H1 (cell line): Measurements from ENCODE around the gene UTP14A. TPM values are rescaled to one million over a fixed set of nuclear protein-coding genes. Genes with fewer than 3 reads are reported as not detected.

ENCODE experiments used
- CTCF ChIA-PET: fragments of 300-600 bp; sonication (Branson Sonifier 250); formaldehyde crosslinking; loops from one replicate; lab custom pipeline; 2021; ENCODE audit not compliant: partially characterized antibody; lab: Charles Lee
- POLR2A ChIA-PET: fragments of 300-600 bp; sonication (Branson Sonifier 250); formaldehyde crosslinking; loops from one replicate; lab custom pipeline; 2021; ENCODE audit warnings: inconsistent platforms; ENCODE audit not compliant: partially characterized antibody; lab: Charles Lee
- DNase-seq, 2 experiments: peaks; one replicate each; pipeline versions ENCODE4 v3.0.0 to v3.0.0-alpha.2; 2010 to 2022; ENCODE audit warnings: low spot score in 2 of 2, low read depth in 1 of 2, mixed read lengths in 1 of 2
- FAIRE-seq: peaks from 2 replicates; lab custom pipeline; 2011; peaks lifted over from hg19 to GRCh38; lab: Jason Lieb, UNC
- H2AFZ ChIP-seq: 2 replicates; pipeline ENCODE4 v1.8.1; 2012; ENCODE audit warnings: low read length, inconsistent platforms
- H2AK5ac ChIP-seq: 2 replicates; pipeline ENCODE4 v1.6.1; 2013; ENCODE audit warnings: low read depth, low read length
- H2BK120ac ChIP-seq: replicated peaks from 2 replicates; pipeline ENCODE3; 2013; ENCODE audit warnings: low read depth, low read length, inconsistent platforms
- H2BK12ac ChIP-seq: 2 replicates; pipeline ENCODE4 v1.6.1; 2013; ENCODE audit warnings: low read depth, low read length
- H2BK15ac ChIP-seq: 2 replicates; pipeline ENCODE4 v1.6.1; 2013; ENCODE audit warnings: low read length
- H2BK20ac ChIP-seq: 2 replicates; pipeline ENCODE4 v1.6.1; 2013; ENCODE audit warnings: low read length
- H2BK5ac ChIP-seq: 2 replicates; pipeline ENCODE4 v1.6.1; 2013; ENCODE audit warnings: low read depth, low read length
- H3K14ac ChIP-seq: 2 replicates; pipeline ENCODE4 v1.6.1; 2013; ENCODE audit warnings: inconsistent platforms; ENCODE audit not compliant: insufficient read length
- H3K18ac ChIP-seq: 2 replicates; pipeline ENCODE4 v1.6.1; 2013; ENCODE audit warnings: low read length; ENCODE audit errors: extremely low read depth
- H3K23ac ChIP-seq: 2 replicates; pipeline ENCODE4 v1.6.1; 2013; ENCODE audit warnings: inconsistent platforms; ENCODE audit not compliant: insufficient read length
- H3K23me2 ChIP-seq: 2 replicates; pipeline ENCODE4 v1.6.1; 2013; ENCODE audit warnings: low read depth, low read length
- H3K27ac ChIP-seq: 2 replicates; pipeline ENCODE4 v1.6.1; 2011; ENCODE audit warnings: low read depth, low read length, inconsistent platforms
- H3K27me3 ChIP-seq, 4 experiments: replicated peaks in 1 of 4; 1 replicate in 1 of 4; 2 replicates in 3 of 4; pipeline versions ENCODE4 v1.6.1 to v1.8.1; 2011 to 2013; ENCODE audit warnings: low read length in 3 of 4, mild to moderate bottlenecking in 3 of 4, inconsistent platforms in 2 of 4, mixed read lengths in 2 of 4, moderate library complexity in 1 of 4; ENCODE audit not compliant: control insufficient read depth in 3 of 4, insufficient read depth in 3 of 4; ENCODE audit errors: extremely low read depth in 1 of 4
- H3K36me3 ChIP-seq, 4 experiments: 2 replicates each; pipeline versions ENCODE4 v1.6.1 to v1.8.1; 2011 to 2013; ENCODE audit warnings: mild to moderate bottlenecking in 4 of 4, low read length in 3 of 4, moderate library complexity in 2 of 4, control low read depth in 1 of 4, inconsistent platforms in 1 of 4; ENCODE audit not compliant: insufficient read depth in 4 of 4, control insufficient read depth in 2 of 4
- H3K4ac ChIP-seq: replicated peaks from 2 replicates; pipeline ENCODE3; 2013; ENCODE audit warnings: low read length, low read depth, mixed read lengths, inconsistent platforms; ENCODE audit not compliant: insufficient read length
- H3K4me1 ChIP-seq, 4 experiments: replicated peaks in 1 of 4; 1 replicate in 1 of 4; 2 replicates in 3 of 4; pipeline versions ENCODE4 v1.6.1 to v1.8.1; 2011 to 2013; ENCODE audit warnings: low read length in 3 of 4, inconsistent platforms in 2 of 4, mixed read lengths in 1 of 4; ENCODE audit not compliant: insufficient read depth in 4 of 4, control insufficient read depth in 3 of 4
- H3K4me2 ChIP-seq, 2 experiments: 2 replicates each; pipeline versions ENCODE4 v1.6.1 to v1.8.1; 2011 to 2013; ENCODE audit warnings: low read depth in 2 of 2, low read length in 2 of 2, control low read depth in 1 of 2, inconsistent platforms in 1 of 2, mild to moderate bottlenecking in 1 of 2; ENCODE audit not compliant: insufficient read depth in 1 of 2
- H3K4me3 ChIP-seq, 4 experiments: fragments of 200-600, 300-600 bp in 1 of 4; sonication (generic), shearing (Covaris generic), sonication (Bioruptor Twin) in 1 of 4; 2 replicates each; pipeline versions ENCODE4 v1.5.1 to v1.8.1; 2011 to 2016; ENCODE audit warnings: low read length in 4 of 4, low read depth in 3 of 4, control low read depth in 2 of 4, inconsistent platforms in 2 of 4, mild to moderate bottlenecking in 2 of 4, mixed read lengths in 1 of 4, moderate library complexity in 1 of 4; ENCODE audit not compliant: insufficient read depth in 2 of 4; ENCODE audit errors: extremely low read depth in 1 of 4
- H3K56ac ChIP-seq: replicated peaks from 2 replicates; pipeline ENCODE3; 2013; ENCODE audit warnings: low read depth, mild to moderate bottlenecking, mixed read lengths, low read length, inconsistent platforms; ENCODE audit not compliant: insufficient read length
- H3K79me1 ChIP-seq: 2 replicates; pipeline ENCODE4 v1.6.1; 2013; ENCODE audit warnings: low read depth, low read length, control low read depth
- H3K79me2 ChIP-seq, 2 experiments: 2 replicates each; pipeline versions ENCODE4 v1.6.1 to v1.8.1; 2012 to 2013; ENCODE audit warnings: low read length in 2 of 2, mild to moderate bottlenecking in 2 of 2, inconsistent platforms in 1 of 2; ENCODE audit not compliant: insufficient read depth in 2 of 2, control insufficient read depth in 1 of 2
- H3K9ac ChIP-seq, 4 experiments: replicated peaks in 1 of 4; 1 replicate in 1 of 4; 2 replicates in 3 of 4; pipeline versions ENCODE4 v1.6.1 to v1.8.1; 2011 to 2013; ENCODE audit warnings: low read depth in 3 of 4, low read length in 3 of 4, control low read depth in 2 of 4, mild to moderate bottlenecking in 2 of 4, moderate library complexity in 2 of 4, inconsistent platforms in 1 of 4; ENCODE audit errors: extremely low read depth in 1 of 4
- H3K9me3 ChIP-seq, 2 experiments: 2 replicates each; pipeline versions ENCODE4 v1.6.1 to v1.8.1; 2012 to 2013; ENCODE audit warnings: mild to moderate bottlenecking in 2 of 2, moderate library complexity in 2 of 2, control low read depth in 1 of 2, inconsistent platforms in 1 of 2, low read depth in 1 of 2, low read length in 1 of 2, mixed read lengths in 1 of 2; ENCODE audit not compliant: insufficient read depth in 2 of 2
- H4K20me1 ChIP-seq, 2 experiments: replicated peaks in 1 of 2; 2 replicates each; pipeline versions ENCODE3 to v1.8.1; 2011 to 2013; ENCODE audit warnings: inconsistent platforms in 2 of 2, low read length in 2 of 2, mild to moderate bottlenecking in 1 of 2; ENCODE audit not compliant: insufficient read depth in 2 of 2, control insufficient read depth in 1 of 2
- H4K5ac ChIP-seq: 2 replicates; pipeline ENCODE4 v1.6.1; 2013; ENCODE audit warnings: low read length, low read depth, mixed read lengths, inconsistent platforms; ENCODE audit not compliant: insufficient read length
- H4K8ac ChIP-seq: 2 replicates; pipeline ENCODE4 v1.8.0; 2013; ENCODE audit warnings: mild to moderate bottlenecking, moderate library complexity, low read length, inconsistent platforms; ENCODE audit not compliant: insufficient read depth; ENCODE audit errors: extremely low read depth
- H4K91ac ChIP-seq: replicated peaks from 2 replicates; pipeline ENCODE3; 2013; ENCODE audit warnings: low read length, mixed read lengths, inconsistent platforms; ENCODE audit not compliant: insufficient read length
- CTBP2 ChIP-seq: IDR thresholded peaks from 2 replicates; pipeline ENCODE4 v1.7.0; 2011; ENCODE audit warnings: borderline replicate concordance, mild to moderate bottlenecking, moderate library complexity, mixed read lengths, low read length; ENCODE audit not compliant: insufficient read depth, insufficient read length
- SUZ12 ChIP-seq: fragments of 200-600 bp; sonication (generic); IDR thresholded peaks from 2 replicates; pipeline ENCODE4 v1.6.1; 2012; ENCODE audit warnings: mild to moderate bottlenecking, inconsistent platforms, low read length, moderate library complexity, mixed read lengths
- WGBS, 2 experiments: shearing (Covaris generic) in 1 of 2; methylation state at CpG; one replicate each; pipeline versions ENCODE4 v1.1.6 to v1.1.7; 2013 to 2015; ENCODE audit warnings: low lambda C conversion rate in 2 of 2, mixed read lengths in 2 of 2, inconsistent platforms in 1 of 2, low coverage in 1 of 2, missing lambda C conversion rate in 1 of 2; ENCODE audit not compliant: insufficient replicate concordance in 2 of 2, insufficient coverage in 1 of 2, insufficient read length in 1 of 2; ENCODE audit errors: extremely low coverage in 1 of 2, missing lambda C conversion rate in 1 of 2; 5-methylcytosine and 5-hydroxymethylcytosine counted together
- polyA plus RNA-seq, 7 experiments: library from polyadenylated mRNA; depleted of rRNA in 3 of 7; stranded (reverse) in 5 of 7; unstranded in 2 of 7; fragments of >200 nt in 5 of 7; fragments of 200-250 nt in 2 of 7; gene quantifications; 1 replicate in 5 of 7; 2 replicates in 1 of 7; 4 replicates in 1 of 7; pipeline versions ENCODE4 v1.2.1 to v1.2.3, GENCODE V29; 2011 to 2013; ENCODE audit warnings: missing spikeins in 2 of 7, mixed read lengths in 2 of 7
- total RNA-seq: library from RNA; stranded (reverse); fragmentation: NEBNext Ultra II Directional; extraction: Animal tissue kit (Norgen Biotek cat#: 25700); gene quantifications from 2 replicates; pipeline ENCODE4 v1.2.1, GENCODE V29; 2021

Gene UTP14A
- total and polyA plus RNA-seq, 2 of the 8 experiments (the other 6 are each of a cell fraction or from before 2014, with no cell fraction given), result 4.5 to 24.0 TPM

DNA sequence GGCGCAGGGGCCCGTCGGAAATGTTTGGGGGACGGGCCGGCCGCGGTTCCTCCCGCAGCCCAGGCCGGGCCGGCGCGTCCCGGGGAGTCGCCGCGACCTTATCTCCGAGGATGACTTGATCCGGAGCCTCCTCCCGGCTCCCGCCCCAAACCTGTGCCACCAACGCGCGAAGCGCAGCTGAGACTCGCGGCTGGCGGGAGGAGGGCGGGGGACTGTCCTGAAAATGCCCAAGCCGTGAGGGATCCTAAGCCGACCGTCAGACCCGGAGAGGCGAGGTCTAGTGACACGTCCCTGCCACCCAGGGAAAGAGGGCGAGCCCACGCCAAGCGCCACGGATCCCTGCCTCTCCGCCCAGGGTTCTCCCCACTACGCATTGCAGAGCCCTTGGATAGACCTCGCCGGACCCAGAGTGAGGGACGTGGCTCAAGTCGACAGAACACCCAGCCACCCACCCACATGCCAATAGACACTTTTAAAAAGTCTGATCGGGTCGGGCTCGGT is 26.9 kb downstream of the UTP14A start:
- H2AK5ac ChIP-seq, result no peak overlapping the region
- no peak overlapping the region for H3K9ac ChIP-seq
- ChIA-PET CTCF (interaction anchor here (1.3 to 1.5 kb wide), 2 partner anchors 14 to 95 kb away, joined by 3 to 4 read pairs; no protein-coding TSS in a partner anchor), POLR2A (interaction anchor here (0.9 to 3.1 kb wide), 4 partner anchors 21 to 50 kb away, joined by 3 to 9 read pairs (median 4); partner anchors contain the start of gene UTP14A)
- H2BK120ac ChIP-seq, result no peak overlapping the region
- H3K56ac ChIP-seq, result no peak overlapping the region
- no peak overlapping the region for H4K5ac ChIP-seq
- H3K36me3 ChIP-seq, result peaks cover 0 to 6% (median 3%) of the 10 kb centered on the region in 4 experiments; a peak in 3 of 8 replicates
- no peak for DNase-seq
- H3K23me2 ChIP-seq, result no peaks in the 10 kb centered on the region; the same call in 1 of the 2 replicates
- H3K4ac ChIP-seq, result no peak overlapping the region
- H3K27me3 ChIP-seq, result peaks cover 34 to 47% (median 44%) of the 10 kb centered on the region in 4 experiments
- no peaks in the 10 kb centered on the region for H3K79me1 ChIP-seq
- H2BK12ac ChIP-seq, result no peak overlapping the region
- peaks cover 0 to 3% of the 10 kb centered on the region in 2 experiments for H4K20me1 ChIP-seq
- no peak overlapping the region for H3K23ac ChIP-seq
- no peaks in the 10 kb centered on the region for H3K9me3 ChIP-seq
- WGBS, 2 experiments, result 0% methylated on average over 2 of the region's 47 CpGs; no CpG with 5 or more reads in 1 of the 2 experiments
- no peaks in the 10 kb centered on the region for H3K79me2 ChIP-seq
- TF ChIP-seq SUZ12 (peak; percentile 43), CTBP2 (no peak)
- H3K18ac ChIP-seq, result no peak overlapping the region
- peak overlapping the region; percentile 64 to 71 for H3K4me2 ChIP-seq
- H3K14ac ChIP-seq, result no peak overlapping the region
- no peak overlapping the region for H2BK5ac ChIP-seq
- no peak overlapping the region; the same call in 1 of the 2 replicates for H4K8ac ChIP-seq
- no peak overlapping the region for H2AFZ ChIP-seq
- H2BK15ac ChIP-seq, result no peak overlapping the region
- FAIRE-seq, result no peak
- H3K27ac ChIP-seq, result no peak overlapping the region
- peaks cover 0 to 5% (median 3%) of the 10 kb centered on the region in 4 experiments; a peak in 4 of 7 replicates for H3K4me1 ChIP-seq
- no peak overlapping the region for H2BK20ac ChIP-seq
- no peak overlapping the region for H4K91ac ChIP-seq
- H3K4me3 ChIP-seq, result peak overlapping the region; percentile 14 to 57 (median 35); a peak in 6 of 8 replicates
